Liver (tissue), 9 donors: ENCODE data around the gene PTPRN2. TPM values are rescaled to one million over a fixed set of nuclear protein-coding genes. Genes with fewer than 3 reads are reported as not detected.

Experiments
- DNase-seq: peaks from one replicate; pipeline ENCODE4 v3.0.0-alpha.2; 2017; ENCODE audit warnings: low spot score
- H3K27ac ChIP-seq, 2 donors: one replicate each; pipeline ENCODE4 v1.7.0; 2013; ENCODE audit warnings: inconsistent platforms in 2 of 2, low read length in 2 of 2, control low read depth in 1 of 2, low read depth in 1 of 2, mild to moderate bottlenecking in 1 of 2
- H3K27me3 ChIP-seq, 4 donors: one replicate each; pipeline versions ENCODE4 v1.6.1 to v1.7.0; 2013; ENCODE audit warnings: low read length in 3 of 4, inconsistent platforms in 1 of 4, mild to moderate bottlenecking in 1 of 4, moderate library complexity in 1 of 4; ENCODE audit not compliant: control insufficient read depth in 4 of 4, insufficient read depth in 4 of 4
- H3K36me3 ChIP-seq, 4 donors: one replicate each; pipeline versions ENCODE4 v1.6.1 to v1.7.0; 2013; ENCODE audit warnings: low read length in 3 of 4, mild to moderate bottlenecking in 3 of 4, low read depth in 1 of 4, moderate library complexity in 1 of 4; ENCODE audit not compliant: control insufficient read depth in 4 of 4, insufficient read depth in 3 of 4
- H3K4me1 ChIP-seq, 4 donors: one replicate each; pipeline versions ENCODE4 v1.6.1 to v1.7.0; 2013; ENCODE audit warnings: low read length in 3 of 4, mild to moderate bottlenecking in 3 of 4, moderate library complexity in 1 of 4; ENCODE audit not compliant: control insufficient read depth in 4 of 4, insufficient read depth in 4 of 4
- H3K4me3 ChIP-seq, 3 donors: one replicate each; pipeline versions ENCODE4 v1.6.1 to v1.7.0; 2013; ENCODE audit warnings: low read length in 3 of 3, control low read depth in 1 of 3, low read depth in 1 of 3, mild to moderate bottlenecking in 1 of 3
- H3K9ac ChIP-seq, 2 donors: one replicate each; pipeline ENCODE4 v1.7.0; 2013; ENCODE audit warnings: low read length in 2 of 2, mild to moderate bottlenecking in 2 of 2, moderate library complexity in 2 of 2, control low read depth in 1 of 2, low read depth in 1 of 2
- H3K9me3 ChIP-seq, 4 donors: one replicate each; pipeline versions ENCODE4 v1.6.1 to v1.7.0; 2013; ENCODE audit warnings: low read length in 3 of 4; ENCODE audit not compliant: control insufficient read depth in 4 of 4
- EGR1 ChIP-seq, 2 donors: IDR thresholded peaks; 2 replicates each; pipeline ENCODE4 v1.6.1; 2016 to 2018; ENCODE audit warnings: antibody characterized with exemption in 2 of 2, low read depth in 2 of 2
- FOXA1 ChIP-seq: IDR thresholded peaks from 2 replicates; pipeline ENCODE4 v1.6.1; 2016; ENCODE audit warnings: antibody characterized with exemption
- FOXA2 ChIP-seq: IDR thresholded peaks from 2 replicates; pipeline ENCODE4 v1.6.1; 2016; ENCODE audit warnings: antibody characterized with exemption
- GABPA ChIP-seq, 2 donors: IDR thresholded peaks in 1 of 2; conservative IDR thresholded peaks in 1 of 2; 2 replicates each; pipeline ENCODE4 v1.6.1; 2016; ENCODE audit warnings: antibody characterized with exemption in 2 of 2, mild to moderate bottlenecking in 1 of 2, moderate library complexity in 1 of 2
- HNF4A ChIP-seq, 2 donors: conservative IDR thresholded peaks; 2 replicates each; pipeline ENCODE4 v1.6.1; 2016; ENCODE audit warnings: antibody characterized with exemption in 2 of 2, mild to moderate bottlenecking in 2 of 2
- HNF4G ChIP-seq: IDR thresholded peaks from 2 replicates; pipeline ENCODE4 v1.6.1; 2016; ENCODE audit warnings: antibody characterized with exemption
- JUND ChIP-seq, 2 donors: IDR thresholded peaks; 2 replicates each; pipeline ENCODE4 v1.6.1; 2016; ENCODE audit warnings: antibody characterized with exemption in 2 of 2
- NR2F2 ChIP-seq: IDR thresholded peaks from 2 replicates; pipeline ENCODE4 v1.6.1; 2016; ENCODE audit warnings: antibody characterized with exemption
- RAD21 ChIP-seq, 2 donors: IDR thresholded peaks; 2 replicates each; pipeline ENCODE4 v1.6.1; 2016; ENCODE audit warnings: antibody characterized with exemption in 2 of 2, mild to moderate bottlenecking in 2 of 2
- RXRA ChIP-seq, 2 donors: IDR thresholded peaks; 2 replicates each; pipeline ENCODE4 v1.6.1; 2017 to 2018; ENCODE audit warnings: antibody characterized with exemption in 2 of 2, mild to moderate bottlenecking in 1 of 2
- SP1 ChIP-seq: IDR thresholded peaks from 2 replicates; pipeline ENCODE4 v1.6.1; 2018; ENCODE audit warnings: antibody characterized with exemption, mild to moderate bottlenecking
- TAF1 ChIP-seq: conservative IDR thresholded peaks from 2 replicates; pipeline ENCODE4 v1.6.1; 2016; ENCODE audit warnings: antibody characterized with exemption, mild to moderate bottlenecking
- YY1 ChIP-seq: IDR thresholded peaks from 2 replicates; pipeline ENCODE4 v1.6.1; 2016; ENCODE audit warnings: antibody characterized with exemption, mild to moderate bottlenecking
- WGBS: extraction: QIAGEN DNeasy Blood & Tissue Kit; methylation state at CpG from one replicate; pipeline ENCODE4 v1.1.7; 2013; 5-methylcytosine and 5-hydroxymethylcytosine counted together
- polyA plus RNA-seq, 2 donors: library from polyadenylated mRNA; stranded (reverse) in 1 of 2; unstranded in 1 of 2; fragments of 200-250 nt in 1 of 2; fragments of >200 nt in 1 of 2; fragmentation: Nextera tagmentation in 1 of 2; extraction: Ambion mirVana in 1 of 2; gene quantifications; one replicate each; pipeline versions ENCODE4 v1.2.1 to v1.2.3, GENCODE V29; 2013 to 2015
- total RNA-seq, 2 donors: library from RNA; depleted of rRNA; stranded (reverse); fragments of >200 nt; gene quantifications; one replicate each; pipeline ENCODE4 v1.2.3, GENCODE V29; 2014
- TF ChIP-seq, protein P1 (sequence below): IDR thresholded peaks from 2 replicates; pipeline ENCODE4 v1.6.1; 2016; ENCODE audit warnings: antibody characterized with exemption
- TF ChIP-seq, protein P2 (sequence below): IDR thresholded peaks from 2 replicates; pipeline ENCODE4 v1.6.1; 2016; ENCODE audit warnings: antibody characterized with exemption, mild to moderate bottlenecking
- TF ChIP-seq, protein P3 (sequence below): IDR thresholded peaks from 2 replicates; pipeline ENCODE4 v1.6.1; 2016; ENCODE audit warnings: antibody characterized with exemption
- TF ChIP-seq, protein P4 (sequence below): fragments of 150-350 bp; IDR thresholded peaks from 2 replicates; pipeline ENCODE4 v1.5.1; 2017; ENCODE audit warnings: improper control_type of control experiment, low read depth, low read length; ENCODE audit not compliant: missing input control
- donor health status: healthy.
- donor health status: healthy.
- donor health status: healthy.
- donor health status: healthy.
- donor health status: healthy.

Gene PTPRN2
- total and polyA plus RNA-seq, 4 donors = 0.75 to 1.9 (median 1.1) TPM

DNA sequence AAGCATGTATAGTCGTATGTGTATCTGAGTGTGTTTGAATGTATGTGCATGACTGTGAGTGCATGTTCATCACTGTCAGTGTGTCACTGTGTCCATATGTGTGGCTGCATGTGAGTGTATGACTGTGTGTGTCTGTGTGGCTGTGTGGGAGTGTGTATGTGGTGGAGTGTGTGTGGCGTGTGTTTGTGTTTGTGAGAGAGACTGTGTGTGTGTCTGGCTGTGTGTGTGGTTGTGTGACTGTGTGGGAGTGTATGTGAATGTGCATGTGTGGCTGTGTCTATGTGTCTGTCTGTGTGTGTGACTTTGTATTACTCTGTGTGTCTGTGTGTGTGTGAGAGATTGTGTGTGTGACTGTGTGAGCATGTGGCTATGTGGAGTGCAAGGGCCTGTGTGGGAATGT is 748.4 kb downstream of the PTPRN2 start:
- H3K36me3 ChIP-seq = no peaks in the 10 kb centered on the region
- H3K27ac ChIP-seq = no peak overlapping the region
- no peaks in the 10 kb centered on the region for H3K27me3 ChIP-seq
- DNase-seq = no peak
- WGBS = 84% methylated on average over 2 of the region's 2 CpGs
- H3K9me3 ChIP-seq = no peaks in the 10 kb centered on the region
- no peaks in the 10 kb centered on the region for H3K4me1 ChIP-seq
- H3K9ac ChIP-seq = no peak overlapping the region
- no peak overlapping the region for H3K4me3 ChIP-seq
- TF ChIP-seq FOXA2 (no peak), HNF4A (conservative IDR thresholded peaks at IDR 0.05) (no peak), SP1 (no peak), RXRA (IDR thresholded peaks at IDR 0.05) (no peak), FOXA1 (no peak), HNF4G (no peak), NR2F2 (no peak), EGR1 (IDR thresholded peaks at IDR 0.05; ENCODE audit: low read depth in 2 of 2) (no peak), RAD21 (IDR thresholded peaks at IDR 0.05) (no peak), TAF1 (no peak), GABPA (IDR thresholded peaks at IDR 0.05 in 1 of 2, conservative IDR thresholded peaks at IDR 0.05 in 1 of 2) (no peak)
- TF ChIP-seq, protein P1, sequence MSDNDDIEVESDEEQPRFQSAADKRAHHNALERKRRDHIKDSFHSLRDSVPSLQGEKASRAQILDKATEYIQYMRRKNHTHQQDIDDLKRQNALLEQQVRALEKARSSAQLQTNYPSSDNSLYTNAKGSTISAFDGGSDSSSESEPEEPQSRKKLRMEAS = no peak
- TF ChIP-seq, protein P2, sequence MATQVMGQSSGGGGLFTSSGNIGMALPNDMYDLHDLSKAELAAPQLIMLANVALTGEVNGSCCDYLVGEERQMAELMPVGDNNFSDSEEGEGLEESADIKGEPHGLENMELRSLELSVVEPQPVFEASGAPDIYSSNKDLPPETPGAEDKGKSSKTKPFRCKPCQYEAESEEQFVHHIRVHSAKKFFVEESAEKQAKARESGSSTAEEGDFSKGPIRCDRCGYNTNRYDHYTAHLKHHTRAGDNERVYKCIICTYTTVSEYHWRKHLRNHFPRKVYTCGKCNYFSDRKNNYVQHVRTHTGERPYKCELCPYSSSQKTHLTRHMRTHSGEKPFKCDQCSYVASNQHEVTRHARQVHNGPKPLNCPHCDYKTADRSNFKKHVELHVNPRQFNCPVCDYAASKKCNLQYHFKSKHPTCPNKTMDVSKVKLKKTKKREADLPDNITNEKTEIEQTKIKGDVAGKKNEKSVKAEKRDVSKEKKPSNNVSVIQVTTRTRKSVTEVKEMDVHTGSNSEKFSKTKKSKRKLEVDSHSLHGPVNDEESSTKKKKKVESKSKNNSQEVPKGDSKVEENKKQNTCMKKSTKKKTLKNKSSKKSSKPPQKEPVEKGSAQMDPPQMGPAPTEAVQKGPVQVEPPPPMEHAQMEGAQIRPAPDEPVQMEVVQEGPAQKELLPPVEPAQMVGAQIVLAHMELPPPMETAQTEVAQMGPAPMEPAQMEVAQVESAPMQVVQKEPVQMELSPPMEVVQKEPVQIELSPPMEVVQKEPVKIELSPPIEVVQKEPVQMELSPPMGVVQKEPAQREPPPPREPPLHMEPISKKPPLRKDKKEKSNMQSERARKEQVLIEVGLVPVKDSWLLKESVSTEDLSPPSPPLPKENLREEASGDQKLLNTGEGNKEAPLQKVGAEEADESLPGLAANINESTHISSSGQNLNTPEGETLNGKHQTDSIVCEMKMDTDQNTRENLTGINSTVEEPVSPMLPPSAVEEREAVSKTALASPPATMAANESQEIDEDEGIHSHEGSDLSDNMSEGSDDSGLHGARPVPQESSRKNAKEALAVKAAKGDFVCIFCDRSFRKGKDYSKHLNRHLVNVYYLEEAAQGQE = no peak
- TF ChIP-seq, protein P3, sequence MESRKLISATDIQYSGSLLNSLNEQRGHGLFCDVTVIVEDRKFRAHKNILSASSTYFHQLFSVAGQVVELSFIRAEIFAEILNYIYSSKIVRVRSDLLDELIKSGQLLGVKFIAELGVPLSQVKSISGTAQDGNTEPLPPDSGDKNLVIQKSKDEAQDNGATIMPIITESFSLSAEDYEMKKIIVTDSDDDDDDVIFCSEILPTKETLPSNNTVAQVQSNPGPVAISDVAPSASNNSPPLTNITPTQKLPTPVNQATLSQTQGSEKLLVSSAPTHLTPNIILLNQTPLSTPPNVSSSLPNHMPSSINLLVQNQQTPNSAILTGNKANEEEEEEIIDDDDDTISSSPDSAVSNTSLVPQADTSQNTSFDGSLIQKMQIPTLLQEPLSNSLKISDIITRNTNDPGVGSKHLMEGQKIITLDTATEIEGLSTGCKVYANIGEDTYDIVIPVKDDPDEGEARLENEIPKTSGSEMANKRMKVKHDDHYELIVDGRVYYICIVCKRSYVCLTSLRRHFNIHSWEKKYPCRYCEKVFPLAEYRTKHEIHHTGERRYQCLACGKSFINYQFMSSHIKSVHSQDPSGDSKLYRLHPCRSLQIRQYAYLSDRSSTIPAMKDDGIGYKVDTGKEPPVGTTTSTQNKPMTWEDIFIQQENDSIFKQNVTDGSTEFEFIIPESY = no peak

DNA sequence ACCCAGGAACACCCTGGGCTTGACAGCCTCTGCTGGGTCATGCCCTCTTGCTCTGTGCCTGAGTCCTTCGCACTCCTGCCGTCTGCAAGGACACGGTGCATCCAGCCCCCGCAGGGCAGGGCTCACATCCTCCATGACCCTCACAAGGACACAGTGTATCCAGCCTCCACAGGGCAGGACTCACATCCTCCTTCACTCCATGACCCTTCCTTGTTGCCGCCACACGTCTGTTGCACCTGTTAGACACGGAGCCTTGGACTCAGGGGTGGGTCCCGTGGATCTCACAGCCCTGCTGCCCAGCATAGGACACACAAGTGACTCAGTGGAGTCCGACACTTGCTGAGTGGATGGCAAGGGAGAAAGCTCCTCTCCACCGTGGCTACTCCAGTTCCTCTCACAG is 750.1 kb downstream of the PTPRN2 start:
- no peaks in the 10 kb centered on the region for H3K36me3 ChIP-seq
- no peak overlapping the region for H3K27ac ChIP-seq
- no peaks in the 10 kb centered on the region for H3K4me1 ChIP-seq
- no peaks in the 10 kb centered on the region for H3K27me3 ChIP-seq
- no peak for DNase-seq
- WGBS = 85% methylated on average over 10 of the region's 10 CpGs
- no peak overlapping the region for H3K4me3 ChIP-seq
- no peaks in the 10 kb centered on the region for H3K9me3 ChIP-seq
- no peak overlapping the region for H3K9ac ChIP-seq
- TF ChIP-seq TAF1 = no peak
- TF ChIP-seq, protein P2 = no peak
- TF ChIP-seq, protein P1 = no peak
- TF ChIP-seq HNF4G = no peak
- TF ChIP-seq RXRA (IDR thresholded peaks at IDR 0.05) = no peak
- TF ChIP-seq GABPA (IDR thresholded peaks at IDR 0.05 in 1 of 2, conservative IDR thresholded peaks at IDR 0.05 in 1 of 2) = no peak
- TF ChIP-seq YY1 = no peak
- TF ChIP-seq JUND (IDR thresholded peaks at IDR 0.05) = no peak
- TF ChIP-seq RAD21 (IDR thresholded peaks at IDR 0.05) = no peak
- no peak for TF ChIP-seq NR2F2
- TF ChIP-seq HNF4A (conservative IDR thresholded peaks at IDR 0.05) = no peak
- TF ChIP-seq, protein P4, sequence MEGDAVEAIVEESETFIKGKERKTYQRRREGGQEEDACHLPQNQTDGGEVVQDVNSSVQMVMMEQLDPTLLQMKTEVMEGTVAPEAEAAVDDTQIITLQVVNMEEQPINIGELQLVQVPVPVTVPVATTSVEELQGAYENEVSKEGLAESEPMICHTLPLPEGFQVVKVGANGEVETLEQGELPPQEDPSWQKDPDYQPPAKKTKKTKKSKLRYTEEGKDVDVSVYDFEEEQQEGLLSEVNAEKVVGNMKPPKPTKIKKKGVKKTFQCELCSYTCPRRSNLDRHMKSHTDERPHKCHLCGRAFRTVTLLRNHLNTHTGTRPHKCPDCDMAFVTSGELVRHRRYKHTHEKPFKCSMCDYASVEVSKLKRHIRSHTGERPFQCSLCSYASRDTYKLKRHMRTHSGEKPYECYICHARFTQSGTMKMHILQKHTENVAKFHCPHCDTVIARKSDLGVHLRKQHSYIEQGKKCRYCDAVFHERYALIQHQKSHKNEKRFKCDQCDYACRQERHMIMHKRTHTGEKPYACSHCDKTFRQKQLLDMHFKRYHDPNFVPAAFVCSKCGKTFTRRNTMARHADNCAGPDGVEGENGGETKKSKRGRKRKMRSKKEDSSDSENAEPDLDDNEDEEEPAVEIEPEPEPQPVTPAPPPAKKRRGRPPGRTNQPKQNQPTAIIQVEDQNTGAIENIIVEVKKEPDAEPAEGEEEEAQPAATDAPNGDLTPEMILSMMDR = no peak
- TF ChIP-seq, protein P3 = no peak
- TF ChIP-seq SP1 = no peak
- TF ChIP-seq FOXA1 = no peak
- TF ChIP-seq FOXA2 = no peak
- no peak for TF ChIP-seq EGR1 (IDR thresholded peaks at IDR 0.05; ENCODE audit: low read depth in 2 of 2)
